ENCODE results near the gene LAS1L.

GRCh38 chrX:65534450-65535292 lies at the start of gene LAS1L:
- TF ChIP-seq CTCF (IDR thresholded peaks at IDR 0.05; ENCODE audit: low read depth, low read length, missing input control): no peak
- TF ChIP-seq RAD21 (IDR thresholded peaks at IDR 0.05): no peak
- no peak for TF ChIP-seq TAF1 (conservative IDR thresholded peaks at IDR 0.05)
- no peak for TF ChIP-seq FOXA2 (IDR thresholded peaks at IDR 0.05)
- TF ChIP-seq, protein P1, sequence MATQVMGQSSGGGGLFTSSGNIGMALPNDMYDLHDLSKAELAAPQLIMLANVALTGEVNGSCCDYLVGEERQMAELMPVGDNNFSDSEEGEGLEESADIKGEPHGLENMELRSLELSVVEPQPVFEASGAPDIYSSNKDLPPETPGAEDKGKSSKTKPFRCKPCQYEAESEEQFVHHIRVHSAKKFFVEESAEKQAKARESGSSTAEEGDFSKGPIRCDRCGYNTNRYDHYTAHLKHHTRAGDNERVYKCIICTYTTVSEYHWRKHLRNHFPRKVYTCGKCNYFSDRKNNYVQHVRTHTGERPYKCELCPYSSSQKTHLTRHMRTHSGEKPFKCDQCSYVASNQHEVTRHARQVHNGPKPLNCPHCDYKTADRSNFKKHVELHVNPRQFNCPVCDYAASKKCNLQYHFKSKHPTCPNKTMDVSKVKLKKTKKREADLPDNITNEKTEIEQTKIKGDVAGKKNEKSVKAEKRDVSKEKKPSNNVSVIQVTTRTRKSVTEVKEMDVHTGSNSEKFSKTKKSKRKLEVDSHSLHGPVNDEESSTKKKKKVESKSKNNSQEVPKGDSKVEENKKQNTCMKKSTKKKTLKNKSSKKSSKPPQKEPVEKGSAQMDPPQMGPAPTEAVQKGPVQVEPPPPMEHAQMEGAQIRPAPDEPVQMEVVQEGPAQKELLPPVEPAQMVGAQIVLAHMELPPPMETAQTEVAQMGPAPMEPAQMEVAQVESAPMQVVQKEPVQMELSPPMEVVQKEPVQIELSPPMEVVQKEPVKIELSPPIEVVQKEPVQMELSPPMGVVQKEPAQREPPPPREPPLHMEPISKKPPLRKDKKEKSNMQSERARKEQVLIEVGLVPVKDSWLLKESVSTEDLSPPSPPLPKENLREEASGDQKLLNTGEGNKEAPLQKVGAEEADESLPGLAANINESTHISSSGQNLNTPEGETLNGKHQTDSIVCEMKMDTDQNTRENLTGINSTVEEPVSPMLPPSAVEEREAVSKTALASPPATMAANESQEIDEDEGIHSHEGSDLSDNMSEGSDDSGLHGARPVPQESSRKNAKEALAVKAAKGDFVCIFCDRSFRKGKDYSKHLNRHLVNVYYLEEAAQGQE (IDR thresholded peaks at IDR 0.05): peak; percentile 34
- peak; percentile 62 for TF ChIP-seq YY1 (IDR thresholded peaks at IDR 0.05)
- peak; percentile 12 to 39 for TF ChIP-seq EGR1 (IDR thresholded peaks at IDR 0.05; ENCODE audit: low read depth in 2 of 2)
- no peak for TF ChIP-seq JUND (IDR thresholded peaks at IDR 0.05)
- TF ChIP-seq, protein P2, sequence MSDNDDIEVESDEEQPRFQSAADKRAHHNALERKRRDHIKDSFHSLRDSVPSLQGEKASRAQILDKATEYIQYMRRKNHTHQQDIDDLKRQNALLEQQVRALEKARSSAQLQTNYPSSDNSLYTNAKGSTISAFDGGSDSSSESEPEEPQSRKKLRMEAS (IDR thresholded peaks at IDR 0.05): peak; percentile 76
- peak; percentile 82 for TF ChIP-seq SP1 (IDR thresholded peaks at IDR 0.05)
- no peak for TF ChIP-seq FOXA1 (IDR thresholded peaks at IDR 0.05)
- peak; percentile 67 to 78 for TF ChIP-seq RXRA (IDR thresholded peaks at IDR 0.05)
